ENCODE measurements around the gene CLASP1. TPM values are rescaled to one million over a fixed set of nuclear protein-coding genes. Genes with fewer than 3 reads are reported as not detected.
"Not testable (repeated sequence)": the region's sequence is repeated elsewhere in the genome, so short reads cannot be mapped to it uniquely, and the experiment has no call there.

Gene CLASP1
- total RNA-seq, 2 donors from 2014 or later: 95.1 to 121 TPM

DNA sequence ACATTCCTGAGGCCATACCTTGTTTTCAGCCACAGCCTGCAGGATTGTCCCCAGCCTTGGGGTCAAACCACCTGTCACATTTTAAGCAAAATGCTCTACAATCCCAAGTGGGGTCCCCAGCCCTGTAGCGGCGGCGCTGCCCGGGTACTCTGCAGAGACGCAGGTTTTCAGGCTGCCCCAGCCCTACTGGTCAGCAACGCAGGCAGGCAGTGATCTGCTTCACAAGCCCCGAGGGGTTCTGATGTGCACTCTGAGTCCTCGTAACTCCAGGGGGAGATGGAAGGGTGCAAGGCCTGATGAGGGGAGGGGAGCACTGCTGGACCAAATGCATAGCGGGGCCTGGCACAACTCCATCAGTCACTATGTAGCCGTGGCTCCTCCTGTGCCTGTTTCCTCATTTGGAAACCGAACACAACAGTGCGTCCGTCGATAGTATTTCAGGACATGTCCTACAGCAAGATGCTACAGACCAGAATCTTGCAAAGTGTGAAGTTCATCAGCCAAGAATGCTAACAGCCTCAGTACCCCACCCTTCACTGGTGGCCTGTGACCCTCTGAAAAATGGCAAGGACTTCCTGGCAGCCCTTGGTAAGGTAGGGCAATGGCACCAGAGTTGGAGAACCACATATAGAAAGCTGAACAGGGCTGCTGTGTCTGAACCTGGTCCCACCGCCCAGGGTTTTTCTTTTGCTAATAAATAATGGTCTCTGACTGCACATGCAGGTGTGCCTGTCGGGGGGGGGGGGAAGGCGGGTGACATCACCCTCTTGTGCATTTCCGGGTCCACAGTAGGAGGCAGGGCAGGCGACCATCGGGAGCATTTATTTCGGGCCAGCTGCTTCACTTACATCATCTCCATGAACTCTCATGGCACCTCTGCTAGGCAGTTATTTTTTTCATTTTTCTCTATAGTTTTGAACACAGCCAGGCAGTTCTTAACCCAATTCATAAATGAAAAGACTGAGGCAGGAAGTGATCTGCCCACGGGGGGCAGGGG lies 313.7 kb downstream of the CLASP1 start:
- no peaks in the 10 kb centered on the region for H3K27me3 Mint-ChIP-seq (ENCODE audit: low read depth)
- DNase-seq: no peak
- peak overlapping the region; percentile 29 for H3K27ac Mint-ChIP-seq
- H3K4me3 Mint-ChIP-seq: no peak overlapping the region
- H3K36me3 Mint-ChIP-seq (ENCODE audit: insufficient read depth in 2 of 2): peaks cover 5 to 7% of the 10 kb centered on the region in 2 donors
- no peaks in the 10 kb centered on the region for H3K4me1 Mint-ChIP-seq (ENCODE audit: low read depth)
- ATAC-seq (replicated peaks in 1 of 2): no peak
- H3K9me3 Mint-ChIP-seq: no peaks in the 10 kb centered on the region

GRCh38 chr2:121334581-121335293 lies 314.5 kb downstream of the CLASP1 start:
- peak in 1 of 2 donors; percentile 24 for ATAC-seq (replicated peaks in 1 of 2)
- Mint-ChIP-seq H3K36me3 (ENCODE audit: insufficient read depth in 2 of 2) (no peaks in the 10 kb centered on the region), H3K27ac (no peak overlapping the region), H3K4me3 (no peak overlapping the region), H3K9me3 (no peaks in the 10 kb centered on the region), H3K27me3 (ENCODE audit: low read depth) (peaks cover under 1% of the 10 kb centered on the region), H3K4me1 (ENCODE audit: low read depth) (no peaks in the 10 kb centered on the region)
- DNase-seq: no peak

- DNase-seq: peak in 1 of 2 donors; percentile 12
- H3K36me3 Mint-ChIP-seq (ENCODE audit: insufficient read depth in 2 of 2): no peaks in the 10 kb centered on the region
- no peak overlapping the region for H3K27ac Mint-ChIP-seq
- ATAC-seq (replicated peaks in 1 of 2): peak; percentile 31 to 59
- no peak overlapping the region for H3K4me3 Mint-ChIP-seq
- H3K9me3 Mint-ChIP-seq: no peaks in the 10 kb centered on the region
- no peaks in the 10 kb centered on the region for H3K4me1 Mint-ChIP-seq (ENCODE audit: low read depth)
- H3K27me3 Mint-ChIP-seq (ENCODE audit: low read depth): peaks cover 7% of the 10 kb centered on the region
Measured at GRCh38 chr2:121333834-121334558, 315.3 kb downstream of the CLASP1 start.

- no peaks in the 10 kb centered on the region for H3K36me3 Mint-ChIP-seq (ENCODE audit: insufficient read depth in 2 of 2)
- H3K27me3 Mint-ChIP-seq (ENCODE audit: low read depth): peaks cover 7% of the 10 kb centered on the region
- H3K27ac Mint-ChIP-seq: no peak overlapping the region
- DNase-seq (no peak), ATAC-seq (replicated peaks in 1 of 2) (no peak)
- H3K9me3 Mint-ChIP-seq: no peaks in the 10 kb centered on the region
- no peak overlapping the region for H3K4me3 Mint-ChIP-seq
- H3K4me1 Mint-ChIP-seq (ENCODE audit: low read depth): no peaks in the 10 kb centered on the region
Measured at GRCh38 chr2:121333231-121333630, 316.0 kb downstream of the CLASP1 start.

DNA sequence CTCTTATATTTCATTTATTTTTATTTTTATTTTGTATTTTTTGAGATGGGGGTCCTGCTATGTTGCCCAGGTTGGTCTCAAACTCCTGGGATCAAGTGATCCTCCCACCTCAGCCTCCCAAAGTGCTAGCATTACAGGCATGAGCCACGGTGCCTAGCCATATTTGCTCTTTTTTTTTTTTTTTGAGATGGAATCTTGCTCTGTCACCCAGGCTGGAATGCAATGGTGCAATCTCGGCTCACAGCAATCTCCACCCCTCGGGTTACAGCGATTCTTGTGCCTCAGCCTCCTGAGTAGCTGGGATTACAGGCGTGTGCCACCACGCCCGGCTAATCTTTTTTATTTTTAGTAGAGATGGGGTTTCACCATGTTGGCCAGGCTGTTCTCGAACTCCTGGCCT lies 317.9 kb downstream of the CLASP1 start:
- not testable (repeated sequence) for ATAC-seq (replicated peaks in 1 of 2); H3K4me3 Mint-ChIP-seq; H3K27ac Mint-ChIP-seq; H3K9me3 Mint-ChIP-seq; H3K36me3 Mint-ChIP-seq (ENCODE audit: insufficient read depth in 2 of 2); H3K27me3 Mint-ChIP-seq (ENCODE audit: low read depth); H3K4me1 Mint-ChIP-seq (ENCODE audit: low read depth); DNase-seq

DNA sequence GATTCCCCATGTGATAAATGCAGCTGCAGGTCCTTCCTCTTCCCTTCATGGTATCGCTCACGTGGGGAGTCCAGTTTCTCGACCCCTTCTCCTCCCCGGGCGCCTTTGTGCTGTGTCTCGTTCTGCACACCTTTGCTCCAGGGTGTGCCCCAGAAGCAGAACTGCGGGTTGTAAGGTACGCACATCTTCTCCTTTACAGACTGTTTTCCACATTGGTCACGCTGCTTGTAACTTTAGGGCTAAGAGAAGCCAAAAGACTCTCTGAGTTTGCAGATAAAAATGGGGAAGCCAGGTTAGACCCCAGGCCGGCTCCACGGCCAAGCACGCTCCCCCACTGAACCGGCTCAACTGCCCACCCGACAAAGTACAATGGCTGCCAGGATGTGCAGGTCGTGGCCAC lies 318.3 kb downstream of the CLASP1 start:
- no peak for DNase-seq
- H3K27me3 Mint-ChIP-seq (ENCODE audit: low read depth): peaks cover 7% of the 10 kb centered on the region
- no peak overlapping the region for H3K4me3 Mint-ChIP-seq
- H3K36me3 Mint-ChIP-seq (ENCODE audit: insufficient read depth in 2 of 2): no peaks in the 10 kb centered on the region
- H3K9me3 Mint-ChIP-seq: no peaks in the 10 kb centered on the region
- ATAC-seq (replicated peaks in 1 of 2): no peak
- no peaks in the 10 kb centered on the region for H3K4me1 Mint-ChIP-seq (ENCODE audit: low read depth)
- H3K27ac Mint-ChIP-seq: peak overlapping the region; percentile 40

DNA sequence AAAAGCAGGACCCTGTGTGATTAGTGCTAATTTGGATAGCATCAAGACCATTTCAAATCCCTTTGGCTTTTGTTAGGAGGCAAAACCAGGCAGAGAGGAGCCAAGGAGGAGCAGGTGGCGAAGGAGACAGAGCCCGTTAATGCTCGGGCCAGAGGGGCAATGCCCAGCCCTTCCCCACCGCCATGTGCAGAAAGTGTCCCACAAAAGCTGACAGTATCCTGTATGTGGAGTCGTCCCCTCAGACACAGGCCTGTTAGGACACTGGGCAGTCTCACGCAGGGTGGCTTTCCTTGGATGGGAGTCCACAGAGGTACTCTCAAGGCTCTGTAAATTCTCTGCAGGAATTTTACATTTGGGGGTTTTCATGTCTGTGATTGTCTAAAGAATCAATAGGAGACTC lies 319.5 kb downstream of the CLASP1 start:
- Mint-ChIP-seq H3K36me3 (ENCODE audit: insufficient read depth in 2 of 2) (no peaks in the 10 kb centered on the region), H3K9me3 (no peaks in the 10 kb centered on the region), H3K27ac (no peak overlapping the region), H3K27me3 (ENCODE audit: low read depth) (peaks cover 7% of the 10 kb centered on the region), H3K4me3 (no peak overlapping the region), H3K4me1 (ENCODE audit: low read depth) (no peaks in the 10 kb centered on the region)
- DNase-seq (no peak), ATAC-seq (replicated peaks in 1 of 2) (no peak)

DNA sequence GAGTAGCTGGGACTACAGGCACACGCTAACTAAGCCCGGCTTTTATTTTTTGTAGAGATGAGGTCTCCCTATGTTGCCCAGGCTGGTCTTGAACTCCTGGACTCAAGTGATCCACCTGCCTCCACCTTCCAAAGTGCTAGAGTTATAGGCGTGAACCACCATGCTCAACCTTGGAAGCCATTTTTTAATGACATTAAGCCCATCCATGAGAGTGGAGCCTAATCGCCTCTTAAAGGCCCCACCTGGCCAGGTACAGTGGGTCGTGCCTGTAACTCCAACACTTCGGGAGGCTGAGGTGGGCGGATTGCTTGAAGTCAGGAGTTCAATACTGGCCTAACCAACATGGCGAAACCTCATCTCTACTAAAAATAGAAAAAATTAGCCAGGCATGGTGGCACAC lies 322.6 kb downstream of the CLASP1 start:
- Mint-ChIP-seq H3K4me1 (ENCODE audit: low read depth) (no peaks in the 10 kb centered on the region), H3K36me3 (ENCODE audit: insufficient read depth in 2 of 2) (no peaks in the 10 kb centered on the region), H3K27ac (no peak overlapping the region), H3K9me3 (no peaks in the 10 kb centered on the region), H3K27me3 (ENCODE audit: low read depth) (peaks cover 7% of the 10 kb centered on the region), H3K4me3 (no peak overlapping the region)
- DNase-seq (no peak), ATAC-seq (replicated peaks in 1 of 2) (no peak)

GRCh38 chr2:121324601-121325000 lies 324.7 kb downstream of the CLASP1 start:
- no peaks in the 10 kb centered on the region for H3K4me1 Mint-ChIP-seq (ENCODE audit: low read depth)
- no peak for ATAC-seq (replicated peaks in 1 of 2)

GRCh38 chr2:121321476-121321875 lies 327.8 kb downstream of the CLASP1 start:
- H3K9me3 Mint-ChIP-seq: no peaks in the 10 kb centered on the region
- no peaks in the 10 kb centered on the region for H3K36me3 Mint-ChIP-seq (ENCODE audit: insufficient read depth in 2 of 2)
- ATAC-seq (replicated peaks in 1 of 2): no peak
- H3K4me3 Mint-ChIP-seq: no peak overlapping the region
- no peak overlapping the region for H3K27ac Mint-ChIP-seq
- no peaks in the 10 kb centered on the region for H3K4me1 Mint-ChIP-seq (ENCODE audit: low read depth)
- DNase-seq: no peak
- H3K27me3 Mint-ChIP-seq (ENCODE audit: low read depth): no peaks in the 10 kb centered on the region

More at GRCh38 chr2:121324601-121325000, 324.7 kb downstream of the CLASP1 start:
- no peak overlapping the region for H3K27ac Mint-ChIP-seq
- H3K36me3 Mint-ChIP-seq (ENCODE audit: insufficient read depth in 2 of 2): no peaks in the 10 kb centered on the region
- H3K9me3 Mint-ChIP-seq: no peaks in the 10 kb centered on the region
- no peak overlapping the region for H3K4me3 Mint-ChIP-seq
- no peak for DNase-seq
- H3K27me3 Mint-ChIP-seq (ENCODE audit: low read depth): peaks cover 4% of the 10 kb centered on the region

DNA sequence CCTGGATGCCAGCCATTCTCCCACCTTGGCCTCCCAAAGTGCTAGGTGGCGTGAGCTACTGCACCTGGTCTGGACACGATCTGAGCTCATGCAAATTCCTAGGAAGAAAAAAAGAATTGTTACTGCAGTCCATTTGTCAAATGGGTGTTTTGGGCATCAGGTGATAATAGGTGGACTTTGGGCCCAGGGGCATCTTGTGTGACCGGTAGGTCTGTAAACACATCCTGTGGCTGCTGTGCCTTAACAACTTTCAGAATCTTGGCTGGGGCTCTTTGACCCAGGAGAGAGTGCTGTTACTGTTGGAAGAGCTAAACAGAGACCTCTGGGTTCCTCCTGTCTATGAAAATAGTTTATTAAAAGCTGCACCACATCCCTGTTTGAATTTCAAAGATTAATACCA lies 329.3 kb downstream of the CLASP1 start:
- Mint-ChIP-seq H3K4me3 (no peak overlapping the region), H3K9me3 (no peaks in the 10 kb centered on the region), H3K4me1 (ENCODE audit: low read depth) (no peaks in the 10 kb centered on the region), H3K36me3 (ENCODE audit: insufficient read depth in 2 of 2) (no peaks in the 10 kb centered on the region), H3K27ac (no peak overlapping the region), H3K27me3 (ENCODE audit: low read depth) (no peaks in the 10 kb centered on the region)
- ATAC-seq (replicated peaks in 1 of 2) (no peak), DNase-seq (no peak)

- Mint-ChIP-seq H3K27ac (peak overlapping the region; percentile 18), H3K27me3 (ENCODE audit: low read depth) (no peaks in the 10 kb centered on the region), H3K4me3 (no peak overlapping the region), H3K36me3 (ENCODE audit: insufficient read depth in 2 of 2) (no peaks in the 10 kb centered on the region), H3K9me3 (no peaks in the 10 kb centered on the region), H3K4me1 (ENCODE audit: low read depth) (no peaks in the 10 kb centered on the region)
- no peak for DNase-seq
- no peak for ATAC-seq (replicated peaks in 1 of 2)
Measured at GRCh38 chr2:121316986-121317385, 332.3 kb downstream of the CLASP1 start.

GRCh38 chr2:121313701-121314100 lies 335.6 kb downstream of the CLASP1 start:
- not testable (repeated sequence) for H3K36me3 Mint-ChIP-seq (ENCODE audit: insufficient read depth in 2 of 2); H3K9me3 Mint-ChIP-seq; DNase-seq; H3K4me3 Mint-ChIP-seq; H3K4me1 Mint-ChIP-seq (ENCODE audit: low read depth); H3K27ac Mint-ChIP-seq; ATAC-seq (replicated peaks in 1 of 2); H3K27me3 Mint-ChIP-seq (ENCODE audit: low read depth)

Measured in activated T-cell treated with anti-CD3 and anti-CD28 coated beads, Interleukin-2, amount 50 U/mL, for 72 hours (primary cell).